Spleen (tissue), 7 donors: ENCODE data around the gene ICAM5.

Experiments used
- CTCF ChIP-seq, 11 experiments: fragments of 200-600 bp in 7 of 11; fragments of 450-650 bp in 4 of 11; sonication (generic) in 4 of 11; IDR thresholded peaks in 8 of 11; conservative IDR thresholded peaks in 3 of 11; 1 replicate in 7 of 11; 2 replicates in 4 of 11; pipeline versions ENCODE4 v1.4.0 to v1.8.0; 2016 to 2021; ENCODE audit warnings: antibody characterized with exemption in 11 of 11, inconsistent platforms in 4 of 11, mild to moderate bottlenecking in 1 of 11
- POLR2AphosphoS5 ChIP-seq, 3 donors: sonication (generic); formaldehyde crosslinking; IDR thresholded peaks; one replicate each; pipeline ENCODE4 v1.5.1; 2017; ENCODE audit warnings: antibody characterized with exemption in 3 of 3
- donor health status: DM: no; HTN: no; CAD: no; lungs with moderate emphysema.
- donor health status: DM: no; HTN: no; CAD: no.
- donor health status: DM: no; HTN: no; CAD: no.

DNA sequence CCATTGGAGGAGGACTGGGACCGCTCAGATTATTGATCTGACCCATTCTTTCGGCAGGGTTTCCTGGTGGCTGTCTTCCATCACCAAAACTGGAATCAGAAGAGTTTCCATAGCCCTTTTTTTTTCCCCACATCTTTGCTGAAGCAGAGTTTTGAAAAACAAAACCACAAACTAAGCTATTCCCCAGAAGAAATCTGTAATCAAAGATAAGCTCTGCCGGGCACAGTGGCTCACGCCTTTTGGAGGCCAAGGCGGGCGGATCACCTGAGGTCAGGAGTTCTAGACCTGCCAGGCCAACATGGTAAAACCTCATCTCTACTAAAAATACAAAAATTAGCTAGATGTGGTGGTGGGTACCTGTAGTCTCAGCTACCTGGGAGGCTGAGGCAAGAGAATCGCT, 23.0 kb upstream of the ICAM5 start:
- TF ChIP-seq CTCF (IDR thresholded peaks at IDR 0.05 in 8 of 11, conservative IDR thresholded peaks at IDR 0.05 in 3 of 11) (no peak), POLR2AphosphoS5 (IDR thresholded peaks at IDR 0.05) (no peak)
